Muscle of back (tissue), 11 donors: ENCODE measurements around the gene PTPRD. TPM values are rescaled to one million over a fixed set of nuclear protein-coding genes. Genes with fewer than 3 reads are reported as not detected.
A peak's percentile ranks its signal among the peaks of the same experiment; 100 is the strongest.

Experiments used
- DNase-seq, 3 donors: peaks; one replicate each; pipeline versions ENCODE4 v3.0.0 to v3.0.0-alpha.2; 2013
- polyA plus RNA-seq, 10 donors: library from polyadenylated mRNA; unstranded; fragments of 120-200 nt; gene quantifications; one replicate each; pipeline ENCODE4 v1.2.1, GENCODE V29; 2013; ENCODE audit not compliant: insufficient read length in 10 of 10

Gene PTPRD
- polyA plus RNA-seq, 10 donors: 51.8 to 95.1 (median 75.6) TPM

DNA sequence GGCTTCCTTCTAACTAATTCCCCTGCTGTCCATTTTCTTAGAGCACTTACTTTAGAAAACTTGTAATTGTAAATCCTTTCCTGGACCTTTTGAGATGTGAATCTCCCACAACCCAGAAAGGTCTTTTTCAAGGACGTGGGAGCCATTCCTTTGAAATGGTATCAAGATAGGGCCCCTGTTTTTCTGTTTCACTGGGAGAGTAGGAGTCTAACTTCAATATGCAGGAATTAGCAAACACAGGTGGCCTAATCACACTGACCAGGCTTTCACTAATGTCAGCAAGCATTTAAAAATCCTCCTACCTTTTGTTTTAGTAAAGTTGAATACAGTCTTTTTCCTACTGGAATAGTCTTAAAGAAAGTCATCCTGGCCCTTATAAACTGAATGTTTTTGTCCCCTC is 558.3 kb downstream of the PTPRD start:
- no peak for DNase-seq

DNA sequence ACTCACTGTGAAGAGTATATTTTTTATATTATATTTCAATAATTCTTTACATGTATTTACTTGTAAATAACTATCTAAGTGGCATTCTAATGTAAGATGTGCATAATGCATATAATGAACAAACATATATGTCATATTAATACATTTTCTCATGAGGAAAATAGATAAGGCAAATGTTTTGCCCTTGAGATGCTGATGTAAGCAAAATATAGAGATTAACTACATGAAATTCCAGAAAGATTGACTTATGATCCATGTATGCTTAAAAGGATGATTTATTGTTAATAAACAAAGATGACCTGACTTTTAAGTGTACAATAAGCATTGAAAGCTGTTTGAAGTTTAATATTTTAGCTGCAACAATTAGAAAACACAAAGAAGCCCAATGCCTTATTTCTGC is 559.9 kb downstream of the PTPRD start:
- DNase-seq: no peak

DNA sequence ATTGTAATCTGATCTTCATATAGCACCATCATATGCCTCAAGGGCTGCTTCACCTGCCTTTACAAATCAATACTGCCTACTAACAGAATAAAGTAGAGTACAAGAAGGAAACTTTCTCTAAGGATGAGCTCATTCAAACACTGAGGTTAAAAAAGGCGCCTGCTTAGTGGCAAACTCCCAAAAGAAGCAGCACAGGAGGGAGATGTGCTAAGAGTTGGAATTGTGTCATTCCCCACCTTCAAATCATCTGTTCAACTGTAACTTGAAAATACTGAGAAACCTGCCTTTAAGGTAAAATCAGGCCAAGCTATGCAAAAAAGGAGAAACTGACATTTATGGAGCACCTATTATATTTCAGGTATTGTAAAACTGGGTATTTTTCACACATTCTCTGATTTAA is 560.6 kb downstream of the PTPRD start:
- DNase-seq: no peak

DNA sequence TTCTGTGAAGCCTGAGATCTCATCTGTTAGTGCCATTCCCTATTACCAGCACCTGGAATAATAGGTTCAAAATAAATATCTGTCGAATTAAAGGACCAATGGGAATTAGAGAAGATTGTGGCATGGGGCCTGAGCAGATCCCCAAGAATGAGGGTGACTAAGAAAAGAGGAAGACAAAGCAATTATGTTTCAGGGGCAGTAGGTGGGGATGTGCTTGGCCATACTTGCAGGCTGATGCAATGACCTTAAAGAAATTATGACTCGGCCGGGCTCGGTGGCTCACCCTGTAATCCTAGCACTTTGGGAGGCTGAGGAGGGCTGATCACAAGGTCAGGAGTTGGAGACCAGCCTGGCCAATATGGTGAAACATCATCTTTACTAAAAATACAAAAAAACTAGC is 562.8 kb downstream of the PTPRD start:
- DNase-seq: peak in 1 of 3 donors; percentile 32

DNA sequence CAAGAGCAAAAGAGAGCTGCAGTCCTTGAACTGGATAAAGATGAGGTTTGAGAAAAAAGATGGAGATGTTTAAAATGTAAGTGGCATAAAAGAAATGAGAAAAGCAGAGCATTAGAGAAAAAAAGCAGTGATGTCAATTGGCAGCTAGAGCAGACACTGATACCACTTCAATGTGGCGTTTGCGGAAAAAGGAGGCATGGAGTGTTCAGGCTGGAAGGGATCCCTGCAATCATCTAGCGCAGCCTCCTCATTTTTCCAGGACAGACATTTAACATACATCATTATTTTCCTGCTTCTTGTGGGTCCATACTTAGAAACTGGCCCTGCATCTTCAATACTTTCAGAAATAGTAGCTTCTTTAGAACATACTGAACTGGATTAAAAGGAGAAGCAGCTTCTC is 563.8 kb downstream of the PTPRD start:
- DNase-seq: peak in 2 of 3 donors; percentile 14 to 23

DNA sequence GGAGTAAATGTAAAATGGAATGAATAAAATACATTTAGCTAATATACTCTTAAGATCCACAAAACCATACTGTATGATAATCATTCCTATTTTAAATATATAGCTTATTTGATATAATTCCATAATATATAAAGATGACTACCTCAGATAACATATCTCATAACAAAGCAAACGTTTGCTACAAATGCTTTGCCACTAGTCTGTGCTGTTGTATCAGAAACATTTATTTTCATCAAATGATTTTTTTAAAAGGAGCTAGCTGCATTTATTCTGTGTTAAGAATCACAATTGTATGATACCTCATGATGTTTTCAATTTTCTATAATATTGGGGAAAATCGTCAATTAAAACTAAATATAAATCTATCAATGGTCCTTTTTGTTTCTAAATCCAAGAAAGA is 567.2 kb downstream of the PTPRD start:
- DNase-seq: peak; percentile 26 to 42 (median 30)

DNA sequence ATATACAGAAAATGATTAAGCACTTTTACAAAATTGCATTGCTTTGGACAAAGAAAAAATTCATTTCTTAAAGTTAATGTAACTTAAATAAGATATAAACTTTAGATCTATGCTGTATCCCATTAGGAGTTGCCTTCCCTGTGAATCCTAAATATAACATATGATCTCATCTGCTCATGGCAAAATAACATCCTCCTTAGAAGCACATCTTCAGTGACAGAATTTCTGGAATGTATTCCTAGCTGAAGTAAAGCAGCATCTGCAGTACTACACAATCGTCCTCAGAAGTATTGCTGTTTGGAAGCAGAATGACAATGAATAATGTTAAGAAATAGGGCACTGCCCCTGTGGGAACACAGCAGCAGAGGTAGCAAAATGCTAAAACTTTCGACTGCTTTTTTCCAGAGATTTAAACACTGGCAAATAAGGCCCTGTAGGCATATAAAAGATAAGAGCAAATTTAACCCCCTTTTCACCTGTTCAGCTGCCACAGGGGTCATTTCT is 571.0 kb downstream of the PTPRD start:
- peak; percentile 15 to 47 (median 23) for DNase-seq

DNA sequence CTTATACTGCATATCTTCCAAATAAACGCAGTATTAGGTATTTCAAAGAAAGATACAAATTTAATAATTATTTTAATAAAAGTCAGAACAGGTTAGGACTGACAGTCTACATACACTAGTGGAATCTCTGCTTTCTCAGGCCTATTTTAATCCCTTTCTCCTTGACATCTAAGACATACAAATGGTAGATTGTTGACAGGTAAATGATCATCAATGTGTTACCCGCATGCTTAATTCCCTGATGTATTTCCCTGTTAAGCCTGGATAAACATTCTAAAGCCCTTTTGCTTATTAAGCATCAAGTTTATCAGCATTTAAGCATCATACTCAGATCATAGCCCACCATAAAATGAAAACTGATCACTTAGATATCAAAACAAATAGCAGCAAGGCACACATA is 576.7 kb downstream of the PTPRD start:
- no peak for DNase-seq

DNA sequence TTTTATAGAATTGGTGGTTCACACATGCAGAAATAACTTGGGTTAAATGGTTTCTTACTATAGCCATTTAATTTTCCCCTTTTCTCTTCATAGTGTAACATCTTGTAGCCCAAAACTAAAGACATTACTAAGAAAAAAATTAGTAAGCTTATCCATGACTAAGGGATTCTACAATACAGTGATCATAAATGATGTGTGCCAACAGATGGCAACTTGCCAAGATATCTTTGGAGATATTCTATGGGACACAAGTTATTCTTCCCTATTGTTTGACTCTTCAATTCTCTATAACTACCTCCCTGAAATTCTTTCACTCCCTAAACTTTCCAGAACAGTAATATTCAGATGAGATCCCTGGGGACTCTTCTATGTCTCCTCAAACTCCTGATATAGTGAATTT is 580.6 kb downstream of the PTPRD start:
- DNase-seq: no peak

DNA sequence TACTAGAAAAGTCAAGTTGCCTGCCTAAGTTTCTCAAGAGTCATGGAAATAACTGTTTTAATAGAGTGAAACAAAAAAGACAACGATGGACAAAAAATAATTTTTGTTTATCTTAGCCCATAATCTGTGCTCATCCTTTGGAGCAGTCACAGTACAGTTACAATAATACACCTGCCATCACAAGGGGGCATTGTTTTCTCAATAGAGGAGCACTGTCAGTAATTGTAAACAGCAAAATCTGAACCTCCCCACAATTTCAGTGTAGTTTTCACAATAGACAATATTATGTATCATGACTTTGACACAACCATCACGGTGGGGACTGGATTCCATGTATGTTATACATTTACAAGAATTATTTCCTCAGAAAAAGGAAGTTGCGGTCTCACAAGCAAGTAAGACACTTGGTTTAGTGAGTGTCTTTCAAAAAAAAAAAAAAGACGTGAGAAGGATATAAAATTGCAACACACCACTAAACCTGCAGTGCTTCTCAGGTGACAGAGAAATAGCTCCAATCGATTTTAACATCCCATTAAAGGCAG is 586.3 kb downstream of the PTPRD start:
- no peak for DNase-seq

DNA sequence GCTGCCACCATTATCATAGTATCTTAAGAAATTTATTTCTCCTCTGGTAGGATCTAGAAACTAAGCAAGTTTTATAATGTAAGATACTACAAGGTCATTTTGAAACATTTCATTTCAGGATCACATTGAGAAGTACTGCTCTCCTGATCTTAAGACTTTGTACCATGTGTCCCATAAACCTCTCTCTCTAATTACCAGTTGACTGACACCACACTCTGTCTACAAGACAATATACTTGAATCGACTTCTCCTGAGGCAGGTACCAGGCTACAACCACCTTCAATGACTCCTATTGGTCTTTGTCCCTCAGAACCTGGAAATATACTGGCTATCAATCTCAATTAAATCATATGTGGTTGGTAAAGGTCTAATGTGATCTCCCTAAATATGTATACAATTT is 597.0 kb downstream of the PTPRD start:
- DNase-seq: no peak

DNA sequence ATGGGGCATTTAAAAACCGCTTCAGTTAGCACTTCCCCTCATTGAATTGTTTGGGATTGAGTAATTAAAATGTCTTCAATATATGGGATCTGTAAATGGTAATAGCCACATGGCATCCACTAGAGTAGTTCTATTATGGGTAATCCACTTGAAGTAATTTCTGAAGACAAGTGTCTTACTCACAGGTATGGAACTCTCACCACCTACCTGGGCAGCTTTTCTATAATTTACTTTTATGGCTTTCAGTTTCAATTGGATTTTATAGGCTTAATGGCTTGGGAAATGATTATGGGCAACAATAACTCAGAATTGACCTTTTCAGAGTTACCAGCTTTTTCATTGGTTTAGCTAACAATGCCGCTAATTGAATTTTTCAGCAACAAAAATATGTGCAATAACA is 597.9 kb downstream of the PTPRD start:
- no peak for DNase-seq

DNA sequence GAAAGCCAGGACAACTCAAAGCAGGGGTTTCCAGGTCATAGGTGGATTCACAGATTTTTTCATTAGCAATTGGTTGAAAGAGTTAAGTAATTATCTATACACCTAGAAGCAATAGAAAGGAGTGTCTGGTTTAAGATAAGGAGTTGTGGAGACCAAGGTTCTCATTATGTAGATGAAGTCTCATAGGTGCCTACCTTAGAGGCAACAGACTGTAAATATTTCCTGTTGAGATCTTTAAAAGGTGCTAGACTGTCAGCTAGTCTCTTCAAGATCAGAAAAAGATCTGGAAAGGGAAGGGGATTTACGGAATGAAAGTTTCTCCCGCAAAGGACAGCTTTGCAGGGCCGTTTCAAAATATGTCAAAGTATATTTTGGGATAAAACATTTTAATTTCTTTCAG is 603.4 kb downstream of the PTPRD start:
- no peak for DNase-seq

DNA sequence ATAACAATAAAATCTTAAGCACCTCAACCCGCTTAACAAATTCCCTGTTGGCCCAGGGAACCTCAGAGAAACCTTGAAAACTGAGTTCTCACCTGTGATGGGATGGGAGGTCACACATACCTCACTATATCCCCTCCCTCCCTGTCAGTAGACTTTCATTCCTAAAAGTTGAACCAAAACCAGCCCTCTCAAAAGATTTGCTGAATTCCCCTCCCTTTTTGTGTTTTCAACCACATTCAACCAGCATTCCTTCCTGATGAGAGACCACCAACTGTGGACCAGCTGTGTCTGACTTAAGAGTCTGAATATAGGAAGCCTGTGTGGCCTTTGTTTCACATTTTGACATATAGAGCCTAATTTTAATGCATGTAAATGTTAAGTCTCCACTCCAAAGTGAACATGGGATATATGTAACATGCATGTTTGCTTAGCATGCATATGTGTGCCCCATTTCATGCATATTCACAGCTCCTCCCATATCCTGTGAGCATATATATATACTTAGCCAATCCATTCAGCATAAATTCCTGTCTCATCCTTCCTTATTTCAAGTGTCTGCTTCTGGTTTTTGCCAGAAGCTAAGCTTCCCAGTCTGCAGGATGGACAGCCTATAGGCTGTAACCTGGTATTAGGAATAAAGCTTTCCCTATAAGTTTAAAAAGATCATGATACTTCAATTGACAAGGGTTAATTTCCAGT is 604.6 kb downstream of the PTPRD start:
- no peak for DNase-seq

DNA sequence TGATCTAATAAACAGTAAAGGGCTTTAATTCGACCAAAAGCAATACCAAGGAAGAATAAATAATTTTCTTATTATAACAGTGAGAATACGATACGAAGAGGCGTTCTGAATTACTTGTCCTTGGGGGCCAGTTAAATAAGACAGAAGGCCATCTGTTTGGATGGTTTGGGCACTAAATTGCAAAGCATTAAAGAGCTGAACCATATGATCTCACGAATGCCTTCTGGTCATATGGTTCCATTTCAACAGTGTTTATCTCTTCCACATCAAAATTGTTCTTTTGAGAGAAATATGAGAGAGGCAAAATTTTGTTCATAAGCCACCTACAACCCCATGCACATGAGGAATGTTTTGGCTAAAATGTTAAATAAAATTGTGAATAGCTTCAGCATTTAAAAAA is 605.4 kb downstream of the PTPRD start:
- DNase-seq: no peak

DNA sequence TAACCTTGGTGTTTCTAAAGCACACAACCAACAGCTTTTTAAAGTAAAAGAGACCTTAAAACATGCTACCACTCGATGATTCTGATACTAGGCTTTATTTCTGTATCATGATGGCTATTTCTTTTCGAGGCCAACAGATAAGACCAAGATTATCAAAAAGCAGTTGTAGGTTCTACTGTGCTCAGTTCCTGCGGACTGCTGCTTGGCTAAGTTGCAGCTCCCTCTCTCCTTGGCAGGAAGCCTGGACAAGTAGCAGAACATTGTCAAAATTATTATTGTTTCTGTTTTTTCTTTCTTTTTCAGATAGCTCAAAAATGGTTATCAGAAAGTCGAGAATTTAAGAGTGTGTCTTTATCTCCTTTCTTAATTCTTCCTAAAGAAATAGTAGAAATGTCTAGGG is 607.6 kb downstream of the PTPRD start:
- peak in 2 of 3 donors; percentile 25 to 48 for DNase-seq

DNA sequence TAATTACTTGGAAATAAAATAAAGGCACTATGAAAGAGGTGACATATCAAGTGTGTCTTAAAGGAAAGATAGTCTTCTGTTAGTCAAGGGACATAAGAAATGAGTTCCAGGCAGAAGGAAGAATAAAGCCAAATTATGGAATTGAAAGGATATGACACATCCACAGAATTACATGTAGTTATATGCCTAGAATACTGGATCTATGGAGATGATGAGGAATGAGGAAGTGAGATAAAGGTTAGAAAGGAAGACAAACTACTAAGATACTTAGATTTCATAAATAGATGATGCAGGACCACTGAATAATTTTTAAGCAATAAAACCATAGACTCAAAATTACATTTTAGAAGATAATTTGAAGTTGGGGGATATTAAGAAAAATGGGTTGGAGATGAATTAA is 609.8 kb downstream of the PTPRD start:
- no peak for DNase-seq

DNA sequence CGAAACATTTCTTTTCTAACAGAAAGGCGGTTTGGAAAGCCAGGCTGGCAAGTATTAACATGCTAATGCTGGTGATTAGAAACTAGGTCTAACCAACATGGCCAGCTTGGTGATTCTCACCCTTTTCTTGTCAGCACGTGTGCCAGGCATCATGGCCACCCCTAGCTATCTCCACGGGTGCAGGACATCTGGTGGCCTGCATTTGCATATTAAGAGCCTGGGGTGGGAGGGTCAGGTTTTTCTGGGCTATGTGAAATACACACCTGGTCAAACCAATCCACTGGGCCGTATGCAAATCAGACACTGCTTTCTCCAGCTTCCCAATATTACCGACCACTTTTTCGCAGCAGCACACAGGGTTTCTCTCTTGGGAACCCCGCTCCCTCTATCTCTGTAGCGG is 612.1 kb downstream of the PTPRD start:
- DNase-seq: no peak

DNA sequence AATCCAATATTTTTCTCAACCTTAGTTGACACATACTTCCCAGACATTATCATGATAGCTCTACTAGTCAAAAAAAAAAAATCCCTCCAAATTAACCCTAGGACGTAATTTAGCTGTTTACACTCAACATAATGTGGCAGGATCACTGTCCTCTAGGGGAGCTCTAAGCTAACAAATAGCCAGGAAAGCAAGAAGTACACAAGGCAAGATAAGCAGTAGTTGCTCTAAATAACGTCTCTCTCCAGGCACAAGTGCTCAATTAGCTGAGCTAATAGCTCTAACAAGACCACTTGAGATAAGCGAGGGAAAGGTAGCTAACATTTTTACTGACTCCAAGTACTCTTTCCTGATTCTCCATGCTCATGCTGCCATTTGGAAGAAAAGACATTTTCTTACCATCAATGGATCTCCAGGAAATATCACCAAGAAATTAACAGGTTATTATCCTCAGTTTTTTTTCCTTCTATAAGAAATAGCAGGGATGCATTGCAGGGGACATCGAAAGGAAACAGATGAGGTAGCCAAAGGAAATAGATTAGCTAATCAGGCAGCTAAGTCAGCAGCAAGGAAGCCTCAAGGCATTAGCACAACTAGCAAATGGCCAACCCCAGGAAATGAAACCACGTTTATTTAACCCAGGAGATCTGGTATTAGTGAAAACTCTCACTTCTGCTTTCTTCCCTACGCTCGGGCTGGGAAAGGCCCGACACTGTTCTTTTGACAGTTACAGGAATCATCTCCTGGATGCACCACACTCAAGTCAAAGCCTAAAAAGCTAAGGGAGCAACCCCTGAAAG is 614.1 kb downstream of the PTPRD start:
- no peak for DNase-seq

DNA sequence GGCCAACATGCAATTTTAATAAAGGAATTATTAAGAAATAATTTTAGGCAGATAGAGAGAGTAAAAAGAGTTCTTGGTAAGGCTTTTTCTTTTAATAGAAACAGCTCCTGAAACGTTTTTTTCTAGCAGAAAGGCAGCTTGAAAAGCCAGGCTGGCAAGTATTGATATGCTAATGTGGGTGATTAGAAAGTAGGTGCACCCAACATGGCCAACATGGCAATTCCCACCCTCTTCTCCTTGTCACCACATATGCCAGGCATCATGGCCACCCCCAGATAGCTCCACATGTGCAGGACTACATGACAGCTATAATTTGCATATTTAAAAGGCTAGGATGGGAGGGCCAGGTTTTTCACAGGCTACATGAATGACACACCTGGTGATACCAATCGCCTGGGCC is 615.2 kb downstream of the PTPRD start:
- no peak for DNase-seq

DNA sequence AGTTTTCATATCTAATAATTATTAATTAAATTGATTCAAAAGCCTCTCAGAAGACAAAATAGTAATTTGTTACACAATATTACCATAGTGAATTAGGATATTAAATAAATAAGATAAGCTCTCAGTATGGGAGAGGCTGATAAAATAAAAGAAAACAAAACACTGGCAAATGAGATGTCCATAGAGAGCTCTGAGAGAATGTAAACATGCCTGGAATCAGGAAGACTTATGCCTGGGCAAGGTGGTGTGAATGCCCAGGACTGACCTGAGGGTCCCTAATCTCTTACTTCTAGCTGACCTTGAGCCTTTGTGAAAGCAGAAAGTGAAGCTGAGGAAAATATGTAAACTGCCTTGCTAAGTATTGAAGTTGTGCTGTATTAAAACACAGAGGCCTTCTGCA is 616.5 kb downstream of the PTPRD start:
- DNase-seq: no peak

DNA sequence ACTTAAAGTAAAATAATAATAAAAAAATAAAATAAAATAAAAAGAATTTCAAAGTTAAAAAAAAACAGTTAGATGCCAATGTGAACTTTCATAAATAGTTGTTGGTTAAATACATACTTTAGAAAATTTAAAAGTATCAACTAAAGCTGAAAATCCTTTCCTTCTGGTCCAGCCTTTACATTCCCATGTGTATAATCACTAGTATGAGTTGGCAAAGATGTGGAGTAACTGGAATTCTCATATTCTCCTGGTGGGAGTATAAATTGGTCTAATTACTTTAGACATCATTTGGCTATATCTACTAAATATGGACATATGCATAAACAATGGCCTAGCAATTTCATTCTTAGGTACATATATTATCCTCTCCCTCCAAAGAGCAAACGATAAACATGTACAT is 619.9 kb downstream of the PTPRD start:
- DNase-seq: peak in 1 of 3 donors; percentile 7

DNA sequence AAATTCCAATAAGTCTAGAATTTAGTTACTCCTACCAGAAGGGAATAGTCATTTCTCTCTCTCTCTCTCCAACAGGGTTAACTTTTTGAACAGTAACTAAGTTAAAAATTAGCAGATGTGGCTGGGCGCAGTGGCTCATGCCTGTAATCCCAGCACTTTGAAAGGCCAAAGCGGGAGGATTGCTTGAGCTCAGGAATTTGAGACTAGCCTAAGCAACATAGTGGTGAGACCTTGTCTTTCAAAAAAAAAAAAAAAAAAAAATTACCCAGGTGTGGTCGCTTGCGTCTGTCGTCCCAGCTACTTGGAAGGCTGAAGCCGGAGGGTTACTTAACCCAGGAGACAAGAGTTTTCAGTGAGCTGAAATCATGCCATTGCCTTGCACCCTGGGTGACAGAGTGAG is 639.7 kb downstream of the PTPRD start:
- no peak for DNase-seq
